ENCODE measurements around the gene CEP89.

DNA sequence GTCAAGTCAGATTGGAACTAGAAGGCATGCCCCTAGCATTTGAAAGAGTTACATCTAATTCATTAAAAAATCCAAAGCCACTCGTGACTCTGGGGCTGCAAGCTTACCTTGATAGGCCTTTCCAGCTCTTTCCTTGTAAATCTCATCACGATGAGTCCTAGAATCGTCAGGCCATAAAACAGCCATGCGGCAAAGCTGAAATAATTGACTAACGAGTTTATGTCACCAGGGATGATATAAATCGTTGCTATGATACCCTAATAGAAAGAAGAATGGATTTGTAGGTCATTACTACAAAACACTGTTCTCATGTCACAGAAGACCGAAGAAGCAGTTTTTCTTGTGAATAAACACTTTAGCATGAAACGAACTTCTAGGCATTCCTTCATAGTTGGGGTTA lies 129.7 kb downstream of the CEP89 start:
- TF ChIP-seq EZH2 (IDR thresholded peaks at IDR 0.05), result no peak
- TF ChIP-seq, protein P1, sequence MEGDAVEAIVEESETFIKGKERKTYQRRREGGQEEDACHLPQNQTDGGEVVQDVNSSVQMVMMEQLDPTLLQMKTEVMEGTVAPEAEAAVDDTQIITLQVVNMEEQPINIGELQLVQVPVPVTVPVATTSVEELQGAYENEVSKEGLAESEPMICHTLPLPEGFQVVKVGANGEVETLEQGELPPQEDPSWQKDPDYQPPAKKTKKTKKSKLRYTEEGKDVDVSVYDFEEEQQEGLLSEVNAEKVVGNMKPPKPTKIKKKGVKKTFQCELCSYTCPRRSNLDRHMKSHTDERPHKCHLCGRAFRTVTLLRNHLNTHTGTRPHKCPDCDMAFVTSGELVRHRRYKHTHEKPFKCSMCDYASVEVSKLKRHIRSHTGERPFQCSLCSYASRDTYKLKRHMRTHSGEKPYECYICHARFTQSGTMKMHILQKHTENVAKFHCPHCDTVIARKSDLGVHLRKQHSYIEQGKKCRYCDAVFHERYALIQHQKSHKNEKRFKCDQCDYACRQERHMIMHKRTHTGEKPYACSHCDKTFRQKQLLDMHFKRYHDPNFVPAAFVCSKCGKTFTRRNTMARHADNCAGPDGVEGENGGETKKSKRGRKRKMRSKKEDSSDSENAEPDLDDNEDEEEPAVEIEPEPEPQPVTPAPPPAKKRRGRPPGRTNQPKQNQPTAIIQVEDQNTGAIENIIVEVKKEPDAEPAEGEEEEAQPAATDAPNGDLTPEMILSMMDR (IDR thresholded peaks at IDR 0.05 in 2 of 3, conservative IDR thresholded peaks at IDR 0.05 in 1 of 3; ENCODE audit: borderline replicate concordance in 1 of 3, insufficient read depth in 1 of 3, low read depth in 2 of 3, low read length in 2 of 3), result no peak
- no peak for TF ChIP-seq POLR2A (IDR thresholded peaks at IDR 0.05; ENCODE audit: borderline replicate concordance, extremely low read depth, insufficient read depth, insufficient read length)
- TF ChIP-seq, protein P2, sequence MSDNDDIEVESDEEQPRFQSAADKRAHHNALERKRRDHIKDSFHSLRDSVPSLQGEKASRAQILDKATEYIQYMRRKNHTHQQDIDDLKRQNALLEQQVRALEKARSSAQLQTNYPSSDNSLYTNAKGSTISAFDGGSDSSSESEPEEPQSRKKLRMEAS (IDR thresholded peaks at IDR 0.05), result no peak
- no peak for TF ChIP-seq ZFX (IDR thresholded peaks at IDR 0.05)
- TF ChIP-seq EZH2phosphoT487 (IDR thresholded peaks at IDR 0.05; ENCODE audit: borderline replicate concordance), result no peak
- TF ChIP-seq RAD21 (IDR thresholded peaks at IDR 0.05; ENCODE audit: low read depth), result no peak
- TF ChIP-seq, protein P3, sequence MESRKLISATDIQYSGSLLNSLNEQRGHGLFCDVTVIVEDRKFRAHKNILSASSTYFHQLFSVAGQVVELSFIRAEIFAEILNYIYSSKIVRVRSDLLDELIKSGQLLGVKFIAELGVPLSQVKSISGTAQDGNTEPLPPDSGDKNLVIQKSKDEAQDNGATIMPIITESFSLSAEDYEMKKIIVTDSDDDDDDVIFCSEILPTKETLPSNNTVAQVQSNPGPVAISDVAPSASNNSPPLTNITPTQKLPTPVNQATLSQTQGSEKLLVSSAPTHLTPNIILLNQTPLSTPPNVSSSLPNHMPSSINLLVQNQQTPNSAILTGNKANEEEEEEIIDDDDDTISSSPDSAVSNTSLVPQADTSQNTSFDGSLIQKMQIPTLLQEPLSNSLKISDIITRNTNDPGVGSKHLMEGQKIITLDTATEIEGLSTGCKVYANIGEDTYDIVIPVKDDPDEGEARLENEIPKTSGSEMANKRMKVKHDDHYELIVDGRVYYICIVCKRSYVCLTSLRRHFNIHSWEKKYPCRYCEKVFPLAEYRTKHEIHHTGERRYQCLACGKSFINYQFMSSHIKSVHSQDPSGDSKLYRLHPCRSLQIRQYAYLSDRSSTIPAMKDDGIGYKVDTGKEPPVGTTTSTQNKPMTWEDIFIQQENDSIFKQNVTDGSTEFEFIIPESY (IDR thresholded peaks at IDR 0.05; ENCODE audit: extremely low read depth, insufficient replicate concordance, low read length), result no peak
- TF ChIP-seq CEBPB (IDR thresholded peaks at IDR 0.05; ENCODE audit: low read depth), result no peak

All from HCT116 (cell line).